Activated CD4-positive, alpha-beta T cell treated with anti-CD3 and anti-CD28 coated beads, Interleukin-2, amount 50 U/mL, for 48 hours (primary cell): ENCODE results near the gene SCN9A.

Experiments used
- DNase-seq, 2 experiments: peaks; one replicate each; pipeline ENCODE4 v3.0.0-alpha.2; 2020

The SCN9A gene

DNA sequence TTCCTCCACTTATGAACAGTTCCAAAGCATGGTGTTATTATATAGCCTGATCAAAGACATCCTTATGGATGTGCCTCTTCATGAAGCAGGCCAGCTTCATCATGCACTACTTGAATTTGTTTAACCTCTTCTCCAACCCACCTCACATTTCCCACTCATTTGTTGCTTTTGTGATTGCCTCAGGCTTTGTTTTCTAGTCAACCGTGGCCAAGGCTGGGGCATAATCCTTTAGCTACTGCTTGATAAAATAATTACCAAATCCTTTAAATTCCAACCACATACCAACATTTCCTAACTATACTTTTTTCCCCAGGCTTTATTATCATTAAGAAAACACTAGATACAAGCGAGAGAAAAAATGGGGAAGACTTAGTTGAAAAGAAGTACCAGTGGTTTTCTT lies 208.3 kb downstream of the SCN9A start:
- no peak for DNase-seq

DNA sequence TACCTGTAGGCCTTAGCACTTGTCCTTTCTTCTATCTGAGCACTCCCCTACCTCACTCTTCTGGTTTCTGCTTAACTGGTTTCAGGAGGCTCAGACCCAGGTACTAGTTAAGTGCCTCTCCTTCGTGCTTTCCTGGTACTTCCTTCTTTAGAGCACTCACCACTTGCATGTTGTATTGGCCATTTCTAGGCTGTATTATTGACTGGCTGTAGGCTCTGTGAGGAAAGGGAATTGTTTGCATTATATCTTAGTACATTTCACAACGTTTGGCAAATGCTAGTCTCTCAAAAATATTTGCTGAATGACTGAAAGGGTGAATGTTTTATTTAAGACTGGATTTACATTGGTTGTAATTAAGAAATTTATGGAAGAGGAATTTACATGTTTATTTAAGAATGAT lies 212.0 kb downstream of the SCN9A start:
- DNase-seq = no peak

DNA sequence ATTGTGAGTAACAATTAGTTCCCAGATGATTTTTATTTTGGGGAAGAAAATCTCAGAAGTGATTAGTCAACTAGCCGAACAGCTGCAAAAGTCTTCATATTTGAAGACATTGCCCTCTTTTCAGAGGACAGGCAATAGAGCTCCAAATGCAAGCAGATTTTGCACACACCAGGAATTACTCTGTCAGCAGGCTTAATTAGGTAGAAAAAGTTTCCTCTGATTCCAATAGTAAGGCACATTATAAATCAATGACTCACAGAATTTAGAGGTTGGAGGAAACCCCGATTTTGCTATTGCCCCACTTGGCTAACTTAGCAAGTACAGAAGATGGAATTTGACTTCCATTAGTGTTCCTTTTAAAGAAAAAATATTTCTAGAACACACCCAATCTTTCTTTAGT lies 217.2 kb downstream of the SCN9A start:
- no peak for DNase-seq

DNA sequence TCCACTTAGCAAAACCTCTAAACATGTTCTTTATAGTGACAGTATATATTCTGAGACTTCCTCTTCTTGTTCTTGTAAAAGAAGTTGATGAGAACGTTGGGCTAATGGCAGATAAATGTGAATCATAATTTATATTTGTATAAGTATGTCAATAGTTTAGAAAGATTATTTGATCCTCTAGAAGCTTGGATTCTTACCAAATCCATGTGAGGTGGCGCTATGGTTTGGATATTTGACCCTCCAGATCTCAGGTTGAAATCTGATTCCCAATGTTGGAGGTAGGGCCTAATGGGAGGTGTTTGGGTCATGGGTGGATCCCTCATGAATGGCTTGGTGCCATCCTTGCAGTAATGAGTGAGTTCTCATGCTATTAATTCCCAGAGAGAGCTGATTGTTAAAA lies 218.2 kb downstream of the SCN9A start:
- no peak for DNase-seq

DNA sequence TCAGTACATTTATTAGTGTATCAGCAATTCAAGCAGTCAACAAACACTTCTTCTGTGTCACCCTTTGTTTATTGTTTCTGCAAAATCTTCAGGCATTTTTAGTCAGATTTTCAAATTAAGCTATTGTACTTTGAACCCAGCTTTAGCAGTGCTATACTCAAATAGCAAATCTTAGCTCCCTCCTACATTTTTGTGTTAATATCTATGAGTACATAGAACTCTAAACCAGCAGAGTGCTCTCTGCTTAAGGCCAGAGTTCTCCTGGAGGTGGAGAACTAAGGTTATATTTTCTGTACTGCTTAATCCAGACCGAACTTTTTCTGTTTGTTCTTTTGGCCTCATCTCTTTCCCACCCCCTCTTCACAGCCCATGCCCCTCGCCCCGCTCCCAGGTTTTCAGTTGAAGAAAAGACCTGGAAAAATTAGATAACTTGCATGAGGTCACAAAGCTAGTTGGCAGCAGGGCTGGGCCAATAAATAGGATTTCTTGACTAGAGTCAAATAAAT lies 218.7 kb downstream of the SCN9A start:
- DNase-seq = no peak

DNA sequence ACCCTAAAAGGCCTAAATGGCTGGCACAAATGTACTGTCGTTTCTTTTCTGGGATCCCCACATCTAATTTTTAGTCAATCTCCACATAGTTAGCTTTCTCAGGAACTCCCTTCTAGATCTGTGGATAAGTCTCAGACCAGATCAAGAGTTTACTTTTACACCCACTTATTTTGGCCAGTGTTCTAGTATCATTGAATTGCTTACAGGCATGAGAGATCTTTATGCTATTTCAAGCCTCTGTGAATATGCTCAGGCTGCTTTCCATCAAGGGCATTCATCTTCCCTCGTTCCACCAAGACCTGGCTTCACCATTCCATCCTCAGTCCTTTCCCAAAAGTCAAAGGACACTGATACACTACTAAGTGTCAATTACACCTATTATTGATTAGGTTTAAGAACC lies 220.2 kb downstream of the SCN9A start:
- no peak for DNase-seq

DNA sequence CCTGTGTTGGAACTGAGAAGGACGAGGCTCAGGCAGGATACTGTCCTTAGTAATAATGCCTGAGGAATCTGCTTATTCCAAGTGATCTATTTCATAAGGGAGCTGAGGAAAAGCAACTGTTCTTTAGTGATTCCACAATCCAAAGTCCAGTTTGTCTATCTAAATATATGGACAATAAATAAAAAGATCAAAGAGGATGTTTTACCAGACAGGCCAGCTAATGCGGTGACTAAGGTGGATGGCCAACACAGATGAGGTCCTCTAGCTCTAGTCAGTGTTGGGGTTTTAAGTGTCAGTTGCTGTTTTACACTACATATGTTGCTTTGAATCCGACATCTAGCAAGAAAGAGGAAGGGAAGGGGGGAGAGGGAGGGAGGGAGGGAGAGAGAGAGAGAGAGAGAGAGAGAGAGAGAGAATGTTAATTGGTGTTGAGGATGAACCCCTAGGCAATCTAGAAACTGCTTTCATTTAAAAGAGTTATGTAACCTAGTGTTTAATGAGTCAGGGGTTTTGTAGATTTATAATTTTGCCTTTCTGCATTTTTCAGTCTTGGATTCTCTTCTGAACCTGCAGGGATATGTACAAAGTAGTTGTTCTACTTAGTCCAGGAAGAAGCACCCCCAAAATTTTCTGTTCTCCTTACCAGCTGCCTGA lies 220.9 kb downstream of the SCN9A start:
- no peak for DNase-seq

DNA sequence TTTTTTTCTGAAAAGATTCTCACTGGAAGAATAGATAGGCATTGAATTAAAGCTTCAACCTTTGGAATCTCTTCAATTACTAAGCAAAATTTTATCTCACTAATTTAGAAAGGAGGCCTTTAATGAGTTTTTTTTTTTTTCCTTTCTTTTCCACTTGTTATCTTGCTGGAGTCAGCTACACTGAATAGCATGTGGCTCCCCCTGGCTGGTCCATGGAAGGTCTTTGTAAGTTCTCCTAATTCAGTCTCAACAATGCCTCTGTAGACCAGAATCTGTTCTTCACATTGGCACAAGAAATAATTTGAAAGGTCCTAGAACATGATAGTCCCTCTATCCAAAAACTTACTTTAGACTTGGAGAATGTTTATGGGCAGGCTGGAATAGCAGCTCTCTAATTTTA lies 223.7 kb downstream of the SCN9A start:
- DNase-seq = no peak

DNA sequence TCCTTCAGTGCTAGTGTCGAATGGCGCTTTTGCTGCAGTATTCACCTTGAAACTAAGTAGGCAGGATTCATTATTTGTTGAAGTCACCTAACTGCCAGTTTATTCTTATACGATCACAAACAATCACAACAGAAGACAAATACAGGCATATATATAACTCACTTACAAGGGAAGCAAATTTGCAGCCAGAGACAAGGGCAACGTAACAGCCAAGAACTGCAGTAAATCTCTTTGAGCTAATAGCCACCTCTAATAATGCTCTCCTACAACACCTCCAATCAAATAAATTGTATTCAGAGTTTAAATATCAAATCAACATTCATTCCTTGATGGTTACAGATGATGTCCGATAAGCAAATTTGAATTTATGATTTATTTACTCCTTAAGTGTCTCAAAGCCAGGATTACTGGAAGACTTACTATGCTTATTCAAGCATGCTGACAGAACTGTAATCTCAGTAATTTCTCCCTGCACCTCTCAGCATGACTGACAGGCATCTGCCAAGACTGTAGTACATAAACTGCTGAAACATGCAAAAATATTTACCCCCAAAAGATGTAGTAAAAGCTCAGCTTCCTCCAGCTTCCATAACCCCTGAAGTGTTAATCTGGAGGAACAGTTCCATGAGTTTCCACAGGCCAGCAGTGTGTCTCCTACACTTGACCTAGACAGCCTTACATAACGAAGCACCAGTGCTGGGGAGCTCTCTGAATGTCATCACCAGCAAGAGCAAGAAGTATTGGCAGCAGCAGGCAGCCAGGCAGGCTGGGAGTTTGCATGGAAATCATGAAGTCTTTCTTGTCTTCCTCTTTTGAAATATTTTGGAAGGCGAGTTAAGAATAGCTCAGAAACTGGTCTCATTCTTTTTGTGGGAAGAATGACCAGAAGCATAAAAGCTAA lies 227.0 kb downstream of the SCN9A start:
- DNase-seq = no peak

DNA sequence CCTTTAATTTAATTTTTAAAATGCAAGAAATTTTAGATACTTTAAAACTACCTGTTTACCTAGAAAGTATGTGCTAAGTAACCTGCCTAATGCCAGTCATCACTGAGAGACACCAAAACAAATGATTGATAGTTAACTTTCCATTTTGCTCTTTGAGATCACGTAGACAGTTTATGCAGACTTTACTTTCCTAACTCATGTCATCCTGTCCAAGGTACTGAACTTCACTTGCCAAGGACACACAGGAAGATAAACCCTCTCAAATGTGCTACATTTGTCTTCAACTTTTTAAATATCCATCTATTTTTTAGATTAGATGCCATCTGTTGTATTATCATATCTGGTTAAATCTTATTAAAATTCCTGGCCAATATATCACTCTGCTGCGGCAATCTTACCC lies 227.9 kb downstream of the SCN9A start:
- DNase-seq = no peak
